B cell (primary cell): ENCODE measurements around the gene FOXE3.

ENCODE experiments used
- EZH2 ChIP-seq: IDR thresholded peaks from 2 replicates; pipeline ENCODE4 v1.6.1; 2012; ENCODE audit warnings: borderline replicate concordance, low read depth, mild to moderate bottlenecking, moderate library complexity, low read length; ENCODE audit not compliant: insufficient read depth, poor library complexity, severe bottlenecking
- TF ChIP-seq, protein P1 (sequence below): fragments of 200-600 bp; IDR thresholded peaks from one replicate; pipeline ENCODE4 v1.8.0; 2022; ENCODE audit warnings: antibody characterized with exemption, mild to moderate bottlenecking

DNA sequence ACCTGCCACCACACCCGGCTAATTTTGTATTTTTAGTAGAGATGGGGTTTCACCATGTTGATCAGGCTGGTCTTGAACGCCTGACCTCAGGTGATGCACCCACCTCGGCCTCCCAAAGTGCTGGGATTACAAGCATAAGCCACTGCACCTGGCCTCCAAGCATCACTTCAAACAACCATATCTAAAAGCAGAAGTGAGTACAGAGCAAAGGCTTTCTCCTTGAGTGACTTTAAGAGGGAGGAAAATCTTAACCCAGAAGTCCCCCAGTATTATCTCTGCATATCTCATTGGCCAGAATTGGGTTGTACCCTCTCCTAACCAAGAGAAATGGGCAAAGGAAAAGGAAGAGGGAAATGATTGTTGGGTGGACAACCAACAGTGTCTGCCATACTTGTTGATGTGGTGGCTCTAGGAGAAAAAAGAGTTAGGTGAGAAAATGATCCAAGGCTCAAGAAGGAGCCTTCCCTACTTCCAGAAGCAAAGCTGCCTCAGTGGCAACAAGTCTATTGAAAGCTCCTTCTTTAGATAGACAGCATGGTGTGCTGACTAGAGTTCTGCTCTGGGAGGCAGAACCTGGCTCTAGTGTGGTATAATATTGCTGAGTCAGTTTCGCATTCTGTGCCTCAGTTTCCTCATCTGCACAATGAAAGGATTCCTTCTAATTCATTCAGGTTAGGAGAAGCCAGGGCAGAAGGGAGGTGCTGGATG lies 16.8 kb upstream of the FOXE3 start:
- TF ChIP-seq, protein P1, sequence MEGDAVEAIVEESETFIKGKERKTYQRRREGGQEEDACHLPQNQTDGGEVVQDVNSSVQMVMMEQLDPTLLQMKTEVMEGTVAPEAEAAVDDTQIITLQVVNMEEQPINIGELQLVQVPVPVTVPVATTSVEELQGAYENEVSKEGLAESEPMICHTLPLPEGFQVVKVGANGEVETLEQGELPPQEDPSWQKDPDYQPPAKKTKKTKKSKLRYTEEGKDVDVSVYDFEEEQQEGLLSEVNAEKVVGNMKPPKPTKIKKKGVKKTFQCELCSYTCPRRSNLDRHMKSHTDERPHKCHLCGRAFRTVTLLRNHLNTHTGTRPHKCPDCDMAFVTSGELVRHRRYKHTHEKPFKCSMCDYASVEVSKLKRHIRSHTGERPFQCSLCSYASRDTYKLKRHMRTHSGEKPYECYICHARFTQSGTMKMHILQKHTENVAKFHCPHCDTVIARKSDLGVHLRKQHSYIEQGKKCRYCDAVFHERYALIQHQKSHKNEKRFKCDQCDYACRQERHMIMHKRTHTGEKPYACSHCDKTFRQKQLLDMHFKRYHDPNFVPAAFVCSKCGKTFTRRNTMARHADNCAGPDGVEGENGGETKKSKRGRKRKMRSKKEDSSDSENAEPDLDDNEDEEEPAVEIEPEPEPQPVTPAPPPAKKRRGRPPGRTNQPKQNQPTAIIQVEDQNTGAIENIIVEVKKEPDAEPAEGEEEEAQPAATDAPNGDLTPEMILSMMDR, result no peak
- TF ChIP-seq EZH2, result no peak
